HL-60 (cell line): ENCODE data around the gene CPZ.

ENCODE experiments used
- CTCF ChIP-seq: IDR thresholded peaks from one replicate; pipeline ENCODE4 v1.5.1; 2011; ENCODE audit warnings: low read length, control low read depth, inconsistent platforms; ENCODE audit not compliant: insufficient read depth
- GABPA ChIP-seq: IDR thresholded peaks from 2 replicates; pipeline ENCODE4 v1.6.1; 2012; ENCODE audit warnings: low read depth
- POLR2AphosphoS5 ChIP-seq: IDR thresholded peaks from 2 replicates; pipeline ENCODE4 v1.6.1; 2012; ENCODE audit warnings: low read depth
- SPI1 ChIP-seq: IDR thresholded peaks from 2 replicates; pipeline ENCODE4 v1.6.1; 2012; ENCODE audit warnings: low read depth, mild to moderate bottlenecking, borderline replicate concordance
- TF ChIP-seq, protein P1 (sequence below): IDR thresholded peaks from 2 replicates; pipeline ENCODE4 v1.6.1; 2012; ENCODE audit warnings: low read depth; ENCODE audit not compliant: insufficient replicate concordance

DNA sequence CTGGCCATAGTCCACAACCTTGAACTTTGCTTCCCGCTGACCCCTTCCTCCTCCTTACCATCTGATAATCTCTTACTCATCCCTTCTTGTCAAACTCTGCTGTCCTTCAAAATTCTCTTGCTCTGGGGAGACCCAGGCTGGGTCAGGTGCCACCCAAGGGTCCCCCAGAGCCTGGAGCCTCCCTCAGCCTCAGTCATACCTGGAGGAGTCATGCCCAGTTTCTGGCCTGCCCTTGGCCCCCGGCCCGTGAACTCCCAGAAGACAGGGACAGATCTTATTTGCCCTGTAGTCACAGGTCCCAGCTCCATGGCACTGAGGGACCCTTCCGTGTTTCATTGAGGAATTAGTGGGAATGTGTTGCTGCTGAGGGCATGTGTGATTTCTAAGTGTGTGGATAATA, 17.1 kb upstream of the CPZ start:
- TF ChIP-seq GABPA (no peak), CTCF (no peak), POLR2AphosphoS5 (no peak), SPI1 (no peak)
- TF ChIP-seq, protein P1, sequence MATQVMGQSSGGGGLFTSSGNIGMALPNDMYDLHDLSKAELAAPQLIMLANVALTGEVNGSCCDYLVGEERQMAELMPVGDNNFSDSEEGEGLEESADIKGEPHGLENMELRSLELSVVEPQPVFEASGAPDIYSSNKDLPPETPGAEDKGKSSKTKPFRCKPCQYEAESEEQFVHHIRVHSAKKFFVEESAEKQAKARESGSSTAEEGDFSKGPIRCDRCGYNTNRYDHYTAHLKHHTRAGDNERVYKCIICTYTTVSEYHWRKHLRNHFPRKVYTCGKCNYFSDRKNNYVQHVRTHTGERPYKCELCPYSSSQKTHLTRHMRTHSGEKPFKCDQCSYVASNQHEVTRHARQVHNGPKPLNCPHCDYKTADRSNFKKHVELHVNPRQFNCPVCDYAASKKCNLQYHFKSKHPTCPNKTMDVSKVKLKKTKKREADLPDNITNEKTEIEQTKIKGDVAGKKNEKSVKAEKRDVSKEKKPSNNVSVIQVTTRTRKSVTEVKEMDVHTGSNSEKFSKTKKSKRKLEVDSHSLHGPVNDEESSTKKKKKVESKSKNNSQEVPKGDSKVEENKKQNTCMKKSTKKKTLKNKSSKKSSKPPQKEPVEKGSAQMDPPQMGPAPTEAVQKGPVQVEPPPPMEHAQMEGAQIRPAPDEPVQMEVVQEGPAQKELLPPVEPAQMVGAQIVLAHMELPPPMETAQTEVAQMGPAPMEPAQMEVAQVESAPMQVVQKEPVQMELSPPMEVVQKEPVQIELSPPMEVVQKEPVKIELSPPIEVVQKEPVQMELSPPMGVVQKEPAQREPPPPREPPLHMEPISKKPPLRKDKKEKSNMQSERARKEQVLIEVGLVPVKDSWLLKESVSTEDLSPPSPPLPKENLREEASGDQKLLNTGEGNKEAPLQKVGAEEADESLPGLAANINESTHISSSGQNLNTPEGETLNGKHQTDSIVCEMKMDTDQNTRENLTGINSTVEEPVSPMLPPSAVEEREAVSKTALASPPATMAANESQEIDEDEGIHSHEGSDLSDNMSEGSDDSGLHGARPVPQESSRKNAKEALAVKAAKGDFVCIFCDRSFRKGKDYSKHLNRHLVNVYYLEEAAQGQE: no peak
